BJ (cell line): ENCODE results near the gene ROBO3. TPM values are rescaled to one million over a fixed set of nuclear protein-coding genes. Genes with fewer than 3 reads are reported as not detected.

Source experiments
- CTCF ChIA-PET: fragments of 350-600 bp; formaldehyde crosslinking; extraction: SDS; loops from one replicate; lab custom pipeline; 2021; ENCODE audit warnings: antibody characterized with exemption, inconsistent platforms; lab: Yijun Ruan, JAX
- POLR2A ChIA-PET: fragments of 300-600 bp; sonication (Branson Sonifier 250); formaldehyde crosslinking; extraction: SDS; loops from one replicate; lab custom pipeline; 2021; ENCODE audit warnings: antibody characterized with exemption; lab: Charles Lee
- DNase-seq: peaks from one replicate; pipeline ENCODE4 v3.0.0-alpha.2; 2011; ENCODE audit warnings: low read depth
- H3K27me3 ChIP-seq: 2 replicates; pipeline ENCODE4 v1.6.0; 2011; ENCODE audit warnings: low read length; ENCODE audit not compliant: control insufficient read depth, insufficient read depth
- H3K36me3 ChIP-seq: 2 replicates; pipeline ENCODE4 v1.5.1; 2011; ENCODE audit warnings: low read length; ENCODE audit not compliant: control insufficient read depth, insufficient read depth
- H3K4me3 ChIP-seq: 2 replicates; pipeline ENCODE4 v1.5.1; 2011; ENCODE audit warnings: low read depth, mild to moderate bottlenecking, control low read depth, low read length
- polyA plus RNA-seq: library from polyadenylated mRNA; depleted of rRNA; stranded (reverse); fragments of >200 nt; gene quantifications from 2 replicates; pipeline ENCODE4 v1.2.3, GENCODE V29; 2011
- TF ChIP-seq, protein P1 (sequence below): IDR thresholded peaks from 2 replicates; pipeline ENCODE4 v1.5.1; 2011; ENCODE audit warnings: low read depth, mild to moderate bottlenecking, control low read depth, inconsistent platforms, low read length, moderate library complexity; ENCODE audit not compliant: insufficient read depth

Gene ROBO3
- polyA plus RNA-seq, 1 experiment = 27.8 TPM

DNA sequence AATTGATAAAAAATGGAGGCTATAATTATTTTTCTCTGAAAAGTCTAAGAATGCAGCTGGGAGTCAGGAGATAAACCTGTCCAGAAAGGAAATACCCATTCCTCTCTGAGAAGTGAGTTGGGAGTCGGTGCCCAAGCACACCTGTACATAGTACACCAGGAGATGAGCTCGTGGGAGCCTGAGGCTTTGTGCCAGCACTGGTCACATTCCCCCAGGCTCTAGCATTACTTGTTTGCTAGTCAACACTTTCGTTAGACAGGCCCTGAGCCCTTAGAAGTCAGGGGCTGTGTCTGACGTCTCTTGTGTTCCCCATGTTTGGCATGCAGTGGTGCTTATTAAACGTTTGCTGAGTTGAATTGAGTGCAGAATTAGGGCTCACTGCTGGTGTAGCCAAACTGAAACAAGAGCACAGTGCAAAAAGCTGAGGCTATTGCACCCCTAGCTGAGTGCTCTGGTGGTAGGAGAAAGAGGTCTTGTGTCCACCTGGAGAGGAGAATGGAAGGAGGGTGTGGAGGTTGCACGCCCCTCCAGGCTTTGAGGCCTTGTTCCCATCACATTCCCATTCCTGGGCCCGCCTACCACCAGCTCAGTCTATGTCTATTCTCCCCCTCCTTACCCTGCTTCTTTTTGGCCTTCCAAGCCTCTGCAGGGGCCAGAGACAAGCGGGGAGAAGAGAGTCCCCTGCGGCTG lies 25.6 kb downstream of the ROBO3 start:
- Histone ChIP-seq H3K36me3 (no peaks in the 10 kb centered on the region), H3K4me3 (no peak overlapping the region), H3K27me3 (no peaks in the 10 kb centered on the region)
- ChIA-PET POLR2A (interaction anchor here (0.8 kb wide), 1 partner anchor 63 kb away, joined by 3 read pairs; no protein-coding TSS in a partner anchor), CTCF (interaction anchor here (1.0 to 2.4 kb wide), 4 partner anchors 10 to 253 kb away, joined by 3 to 8 read pairs (median 8); no protein-coding TSS in a partner anchor)
- DNase-seq = no peak
- TF ChIP-seq, protein P1, sequence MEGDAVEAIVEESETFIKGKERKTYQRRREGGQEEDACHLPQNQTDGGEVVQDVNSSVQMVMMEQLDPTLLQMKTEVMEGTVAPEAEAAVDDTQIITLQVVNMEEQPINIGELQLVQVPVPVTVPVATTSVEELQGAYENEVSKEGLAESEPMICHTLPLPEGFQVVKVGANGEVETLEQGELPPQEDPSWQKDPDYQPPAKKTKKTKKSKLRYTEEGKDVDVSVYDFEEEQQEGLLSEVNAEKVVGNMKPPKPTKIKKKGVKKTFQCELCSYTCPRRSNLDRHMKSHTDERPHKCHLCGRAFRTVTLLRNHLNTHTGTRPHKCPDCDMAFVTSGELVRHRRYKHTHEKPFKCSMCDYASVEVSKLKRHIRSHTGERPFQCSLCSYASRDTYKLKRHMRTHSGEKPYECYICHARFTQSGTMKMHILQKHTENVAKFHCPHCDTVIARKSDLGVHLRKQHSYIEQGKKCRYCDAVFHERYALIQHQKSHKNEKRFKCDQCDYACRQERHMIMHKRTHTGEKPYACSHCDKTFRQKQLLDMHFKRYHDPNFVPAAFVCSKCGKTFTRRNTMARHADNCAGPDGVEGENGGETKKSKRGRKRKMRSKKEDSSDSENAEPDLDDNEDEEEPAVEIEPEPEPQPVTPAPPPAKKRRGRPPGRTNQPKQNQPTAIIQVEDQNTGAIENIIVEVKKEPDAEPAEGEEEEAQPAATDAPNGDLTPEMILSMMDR = no peak

DNA sequence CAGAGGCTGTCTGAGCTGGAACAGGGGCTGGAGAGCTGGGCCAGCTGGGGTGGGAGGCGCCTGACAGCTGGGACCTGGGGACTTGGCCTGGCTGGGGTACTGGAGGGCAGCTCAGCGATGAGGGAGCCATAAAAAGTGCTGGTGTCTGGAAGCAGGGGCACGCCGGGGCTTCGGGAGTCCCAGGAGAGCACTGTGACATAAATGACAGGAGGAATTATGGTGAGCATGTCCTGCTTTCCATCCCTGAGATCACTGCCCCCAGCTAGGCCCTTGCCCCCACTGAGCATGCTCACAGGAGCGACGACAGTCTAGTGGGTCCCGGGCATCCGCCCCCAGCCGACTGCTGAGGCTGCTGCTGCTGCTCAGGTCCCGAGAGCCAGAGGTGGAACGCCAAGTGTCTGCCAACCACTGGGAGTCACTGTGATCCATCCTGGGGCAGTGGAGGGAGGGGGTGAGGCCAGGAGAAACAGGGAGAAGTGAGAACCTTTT lies 26.2 kb downstream of the ROBO3 start:
- Histone ChIP-seq H3K27me3 (no peaks in the 10 kb centered on the region), H3K36me3 (no peaks in the 10 kb centered on the region), H3K4me3 (no peak overlapping the region)
- no peak for DNase-seq
- POLR2A ChIA-PET = interaction anchor here (0.8 kb wide), 1 partner anchor 62 kb away, joined by 3 read pairs; no protein-coding TSS in a partner anchor
- TF ChIP-seq, protein P1 = peak; percentile 21; the same call in 1 of the 2 replicates
- CTCF ChIA-PET = interaction anchor here (2.1 to 2.4 kb wide), 3 partner anchors 9 to 25 kb away, joined by 7 to 8 read pairs (median 8); no protein-coding TSS in a partner anchor

DNA sequence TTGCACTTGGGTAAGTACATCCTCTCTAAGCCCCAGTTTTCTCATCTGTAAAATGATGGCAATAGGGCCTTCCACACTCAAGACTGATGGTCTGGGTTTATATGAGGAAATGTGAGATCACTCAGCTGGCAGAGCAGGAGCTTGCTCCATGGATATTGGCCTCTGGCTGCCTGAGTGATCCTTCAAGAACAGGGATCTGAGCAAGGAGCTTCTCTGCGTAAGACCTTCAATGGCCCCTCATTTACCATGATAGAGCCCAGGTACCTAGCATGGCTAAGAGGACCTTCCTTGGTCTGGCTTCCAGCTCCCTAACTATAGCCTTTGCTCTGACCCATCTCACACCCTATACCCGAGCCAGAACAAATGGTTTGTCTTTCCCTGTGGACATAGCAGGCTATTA lies 26.9 kb downstream of the ROBO3 start:
- DNase-seq = no peak
- POLR2A ChIA-PET = no interaction called here
- no peaks in the 10 kb centered on the region for H3K36me3 ChIP-seq
- TF ChIP-seq, protein P1 = no peak
- no peak overlapping the region for H3K4me3 ChIP-seq
- CTCF ChIA-PET = interaction anchor here (1.4 to 2.4 kb wide), 4 partner anchors 8 to 49 kb away, joined by 3 to 8 read pairs (median 5); no protein-coding TSS in a partner anchor
- H3K27me3 ChIP-seq = no peaks in the 10 kb centered on the region

DNA sequence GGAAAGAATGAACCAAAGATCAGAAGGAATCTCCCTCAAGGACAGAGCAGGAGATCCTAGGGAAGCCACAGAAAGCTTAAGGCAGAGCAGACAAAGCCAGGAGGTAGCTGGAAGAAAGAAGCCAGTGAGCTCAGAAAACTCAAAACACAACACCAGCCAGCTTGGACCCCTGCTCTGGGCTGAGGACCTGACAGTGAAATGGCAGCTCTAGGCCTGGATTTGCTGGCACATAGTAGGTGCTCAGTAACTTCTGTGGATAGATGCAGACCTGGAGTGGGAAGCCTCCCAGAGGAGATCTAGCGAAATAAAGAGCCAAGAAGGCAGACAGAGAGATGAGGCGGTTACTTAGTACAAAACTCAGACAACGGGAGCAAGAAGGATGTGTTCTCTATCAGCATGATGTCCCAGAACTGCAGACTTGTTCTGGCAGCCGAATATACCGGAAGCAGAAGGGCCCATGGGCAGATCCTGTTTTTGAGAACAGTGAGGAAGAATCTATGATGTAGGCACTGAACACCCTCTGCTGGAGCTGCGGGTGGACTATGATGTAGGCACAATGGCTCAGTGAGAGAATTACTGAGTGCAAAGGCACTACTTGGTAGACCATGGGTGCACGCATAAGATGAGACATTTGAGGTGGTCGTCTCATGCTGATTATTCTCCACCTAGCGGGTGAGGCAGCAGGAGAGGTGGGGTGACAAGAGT lies 27.7 kb downstream of the ROBO3 start:
- CTCF ChIA-PET = interaction anchor here (1.4 to 2.2 kb wide), 3 partner anchors 8 to 48 kb away, joined by 3 to 7 read pairs (median 3); no protein-coding TSS in a partner anchor

More for the DNA sequence above, 27.7 kb downstream of the ROBO3 start:
- Histone ChIP-seq H3K36me3 (no peaks in the 10 kb centered on the region), H3K4me3 (no peak overlapping the region), H3K27me3 (no peaks in the 10 kb centered on the region)
- POLR2A ChIA-PET = no interaction called here
- TF ChIP-seq, protein P1 = no peak
- no peak for DNase-seq
